ENCODE data around the gene SLIT1. TPM values are rescaled to one million over a fixed set of nuclear protein-coding genes. Genes with fewer than 3 reads are reported as not detected.

SLIT1 gene
- total RNA-seq, 1 donor from 2014 or later = not detected

DNA sequence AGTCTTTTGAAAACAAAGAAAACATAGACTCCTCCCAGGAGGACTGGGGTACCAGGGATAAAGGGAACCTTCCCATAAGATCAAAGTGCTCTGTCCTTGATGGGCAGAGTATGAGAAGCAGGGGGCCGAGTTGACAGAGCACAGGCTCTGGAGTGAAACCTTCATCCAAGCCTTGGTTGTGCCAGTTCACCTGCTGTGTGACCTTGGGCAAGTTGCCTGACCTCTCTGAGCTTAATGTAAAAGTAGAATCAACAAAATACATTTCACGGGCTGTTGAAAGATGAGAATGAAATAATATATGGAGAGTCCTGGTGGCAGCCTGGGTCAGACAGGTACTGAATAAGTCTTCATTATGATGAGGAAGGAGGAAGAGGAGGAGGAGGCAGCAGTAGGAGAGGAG lies 69.9 kb downstream of the SLIT1 start:
- no peak for DNase-seq (ENCODE audit: low read depth in 2 of 2)

DNA sequence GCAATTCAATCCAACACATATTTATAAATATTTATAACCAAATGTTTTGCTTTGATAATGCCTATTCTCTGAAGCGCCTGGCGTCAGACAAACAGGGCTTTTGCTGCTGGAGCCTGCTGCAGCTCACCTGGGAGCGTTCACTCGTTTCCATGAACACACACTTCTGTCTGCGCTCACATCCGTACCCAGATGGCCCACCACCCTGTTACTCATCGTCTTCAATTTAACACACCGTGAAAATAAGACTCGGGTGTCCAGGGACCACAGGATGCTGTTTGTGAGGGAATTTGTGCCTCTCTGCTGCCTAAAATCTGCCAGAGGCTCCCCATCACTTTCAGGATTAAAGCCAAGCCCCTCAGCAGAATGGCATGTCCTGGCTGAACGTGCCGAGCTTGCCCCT lies 74.1 kb downstream of the SLIT1 start:
- DNase-seq (ENCODE audit: low read depth in 2 of 2) = no peak

DNA sequence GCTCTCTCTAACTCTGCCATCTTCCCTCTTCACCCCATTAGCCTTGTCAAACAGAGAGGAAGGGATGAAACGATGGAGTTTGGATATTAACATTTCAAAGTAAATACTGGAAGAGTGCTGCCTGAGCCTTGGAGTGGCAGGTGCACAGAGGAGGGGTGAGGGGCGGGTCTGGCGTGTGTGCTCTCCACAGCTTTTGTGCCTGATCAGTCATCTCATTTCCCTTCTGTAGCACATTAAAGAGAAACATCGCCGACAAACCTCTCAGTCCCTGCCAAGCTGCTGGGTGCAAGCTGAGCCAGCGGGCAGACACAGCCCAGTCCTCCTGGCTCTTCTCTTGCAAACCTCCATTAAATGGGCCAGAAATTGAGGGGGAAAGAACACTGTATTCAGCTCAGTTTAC lies 76.2 kb downstream of the SLIT1 start:
- no peak for DNase-seq (ENCODE audit: low read depth in 2 of 2)

DNA sequence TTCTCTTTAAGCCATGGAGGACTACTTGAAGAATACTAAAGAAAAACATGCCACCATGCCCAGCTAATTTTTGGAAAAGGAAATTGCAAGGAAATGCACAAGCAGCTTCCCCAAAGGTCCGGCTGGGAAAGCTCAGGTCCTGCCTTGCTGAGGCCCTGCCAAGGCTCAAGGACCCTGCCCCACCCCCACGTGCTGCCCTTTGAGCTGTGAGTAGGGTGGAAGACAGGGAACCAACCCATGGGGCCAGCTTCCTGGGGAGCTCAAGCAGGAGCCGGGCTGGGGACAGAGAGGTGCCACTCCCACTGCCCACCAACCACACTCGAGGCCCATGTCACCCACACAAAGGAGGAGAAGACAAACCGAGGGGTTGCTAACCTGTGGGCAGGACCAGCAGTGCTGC lies 78.2 kb downstream of the SLIT1 start:
- DNase-seq (ENCODE audit: low read depth in 2 of 2) = no peak

DNA sequence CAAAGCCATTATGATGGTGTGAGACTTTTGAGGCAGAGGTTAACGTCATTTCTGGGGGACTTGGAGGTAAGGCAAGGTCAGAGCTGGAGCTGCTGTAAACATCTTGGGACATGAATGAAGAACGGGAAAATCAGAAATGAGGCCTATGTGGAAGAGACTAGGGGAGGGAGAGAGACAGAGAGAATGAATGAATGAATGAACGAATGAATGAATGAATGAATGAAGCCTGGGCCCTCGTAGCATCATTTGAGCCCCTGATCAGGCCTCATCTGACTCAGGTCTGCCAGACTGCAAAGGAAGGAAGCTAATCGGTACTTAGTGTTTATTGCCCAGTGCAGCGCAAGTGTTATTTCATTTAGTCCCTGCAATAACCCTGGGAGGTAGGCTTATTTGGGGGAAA lies 79.6 kb downstream of the SLIT1 start:
- DNase-seq (ENCODE audit: low read depth in 2 of 2) = no peak

DNA sequence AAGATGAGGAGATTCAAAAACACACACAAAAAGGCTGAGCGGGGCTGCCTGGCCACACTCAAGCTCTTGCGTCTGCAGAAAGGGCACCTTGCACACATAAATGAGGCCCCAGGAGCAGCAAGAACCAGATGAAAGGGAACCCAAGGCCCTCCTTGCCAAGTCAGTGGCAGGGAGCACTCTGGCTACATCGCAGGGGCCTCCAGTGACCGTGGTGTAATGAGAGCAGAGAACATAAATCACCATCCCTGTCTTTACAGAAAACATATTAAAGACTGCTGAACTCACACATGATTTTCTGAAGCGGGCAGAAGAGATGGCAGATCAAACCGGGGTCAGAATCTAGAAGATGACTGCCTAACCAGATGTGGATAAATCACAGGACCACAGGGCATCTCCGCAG lies 80.5 kb downstream of the SLIT1 start:
- DNase-seq (ENCODE audit: low read depth in 2 of 2) = no peak

DNA sequence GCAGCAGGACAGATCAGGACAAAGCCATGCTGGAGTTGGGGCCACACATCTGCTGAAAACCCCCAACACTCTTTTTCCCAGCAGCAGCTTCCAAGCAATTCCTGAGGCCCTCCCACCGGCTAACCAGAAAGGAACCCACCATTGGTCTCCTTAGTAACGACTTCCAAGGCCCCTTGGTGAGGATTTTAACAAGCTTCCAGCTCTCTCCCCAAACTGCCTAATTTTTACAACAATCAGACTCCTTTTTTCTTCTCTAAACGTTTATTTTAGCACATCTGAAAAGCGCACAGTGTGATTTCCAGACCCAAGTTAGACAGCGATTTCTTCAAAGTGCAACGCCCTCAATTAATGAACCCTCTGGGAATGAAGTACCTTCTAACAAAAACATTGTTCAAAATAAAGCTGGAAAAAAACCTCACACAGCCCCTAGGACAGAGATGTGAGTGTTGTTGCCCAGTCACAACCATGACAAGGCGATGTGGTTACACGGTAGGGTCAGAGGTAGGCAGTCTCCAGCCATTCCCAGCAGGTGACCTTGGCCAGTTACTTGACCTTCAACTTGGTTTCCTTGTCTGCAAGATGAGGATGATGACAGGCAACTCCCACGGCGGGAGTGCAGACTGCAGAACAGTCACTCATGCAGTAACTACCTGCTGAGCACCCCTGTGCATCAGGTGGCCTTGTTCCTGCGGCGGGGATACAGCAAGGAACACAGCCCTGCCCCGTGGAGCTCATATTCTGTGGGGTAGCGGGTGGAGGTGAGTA lies 82.3 kb downstream of the SLIT1 start:
- DNase-seq (ENCODE audit: low read depth in 2 of 2) = no peak

DNA sequence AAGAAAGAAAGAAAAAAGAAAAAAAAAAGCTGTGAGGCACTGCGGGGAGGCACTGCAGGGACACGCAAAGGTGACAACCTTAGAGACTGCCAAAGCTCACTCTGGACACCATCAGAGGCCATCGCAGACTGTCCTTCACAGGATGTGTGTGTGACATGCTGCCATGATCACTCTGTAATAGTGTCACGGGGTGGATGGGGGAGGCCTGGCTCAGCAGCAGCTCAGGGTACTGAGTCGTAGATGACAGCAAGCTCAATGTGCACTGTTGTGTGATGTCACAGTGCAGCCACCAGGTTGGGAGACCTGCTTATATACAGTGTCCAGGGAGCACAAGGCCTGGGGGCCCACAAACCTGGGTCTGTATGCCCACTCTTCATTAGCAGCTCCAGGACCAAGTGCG lies 83.3 kb downstream of the SLIT1 start:
- DNase-seq (ENCODE audit: low read depth in 2 of 2) = no peak

DNA sequence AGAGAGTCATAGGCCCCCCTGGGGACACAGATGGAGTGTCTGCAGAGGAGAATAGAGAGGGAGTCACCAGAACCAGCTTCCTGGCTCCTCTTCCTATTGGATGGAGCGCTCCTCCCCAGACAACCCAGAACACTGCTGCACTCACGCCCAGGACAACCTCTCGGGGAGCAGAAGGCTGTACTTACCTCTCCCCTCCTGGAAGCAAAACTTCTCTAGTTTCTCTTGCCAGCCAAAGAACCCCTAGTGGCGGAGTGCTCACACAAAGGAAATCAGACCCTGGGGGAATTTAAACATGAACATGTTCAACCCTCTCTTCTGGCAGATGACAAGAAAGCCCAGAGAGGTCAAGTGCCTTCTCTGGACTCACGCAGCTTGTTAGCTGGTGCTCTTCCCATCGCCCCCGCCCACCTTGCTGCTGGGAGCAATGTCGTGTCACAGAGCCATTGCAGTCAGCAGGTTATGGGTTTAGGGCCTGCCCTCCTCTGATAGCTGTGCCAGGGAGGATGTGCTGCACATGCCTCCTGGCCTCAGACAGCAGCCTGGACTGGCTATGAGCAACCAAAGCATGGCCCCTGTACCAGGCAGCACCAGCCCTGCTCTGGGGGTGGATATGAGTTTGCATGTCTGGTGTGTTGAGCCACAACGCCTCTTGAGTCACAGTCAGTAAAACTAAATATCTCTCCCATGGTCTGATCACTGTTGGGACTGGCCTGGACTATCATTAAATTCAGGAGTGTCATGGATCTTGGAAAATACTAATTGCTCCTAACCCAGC lies 84.4 kb downstream of the SLIT1 start:
- no peak for DNase-seq (ENCODE audit: low read depth in 2 of 2)

DNA sequence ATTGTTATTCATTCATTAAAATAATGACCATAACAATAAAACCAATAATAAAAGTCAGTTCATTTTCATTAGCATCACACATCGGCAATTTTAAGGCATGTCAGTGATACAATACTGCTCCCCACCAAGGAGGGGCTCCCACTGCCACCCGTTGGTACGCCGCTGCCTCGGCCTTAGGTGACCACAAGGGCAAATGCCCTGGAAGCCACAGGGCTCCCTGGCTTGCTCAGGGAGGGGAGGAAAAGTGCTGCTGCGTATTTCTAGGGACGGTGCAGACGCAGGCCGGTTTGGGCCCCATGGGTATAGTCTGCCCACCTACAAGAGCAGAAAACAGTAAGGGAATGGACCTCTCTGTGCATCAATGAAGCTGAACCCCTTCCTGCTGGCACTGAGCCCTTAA lies 85.1 kb downstream of the SLIT1 start:
- DNase-seq (ENCODE audit: low read depth in 2 of 2) = no peak

DNA sequence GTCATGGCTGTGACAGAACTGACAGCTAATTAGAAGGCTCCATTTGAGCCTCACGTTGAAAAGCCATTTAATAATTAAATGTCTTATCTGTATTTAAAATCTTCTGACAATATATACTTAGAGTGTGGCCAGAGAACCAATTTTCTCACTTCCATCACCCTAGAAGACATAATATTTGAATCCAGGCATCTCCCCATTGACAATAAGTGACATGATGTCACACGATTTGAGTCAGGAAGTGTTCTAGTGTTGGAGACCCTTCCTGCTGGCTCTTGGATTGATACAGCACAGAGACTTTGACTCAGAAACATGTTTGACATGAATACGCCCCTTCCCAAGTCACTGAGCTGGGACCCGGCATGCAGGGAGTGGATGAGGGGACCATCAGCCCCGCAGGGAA lies 85.9 kb downstream of the SLIT1 start:
- DNase-seq (ENCODE audit: low read depth in 2 of 2) = no peak

DNA sequence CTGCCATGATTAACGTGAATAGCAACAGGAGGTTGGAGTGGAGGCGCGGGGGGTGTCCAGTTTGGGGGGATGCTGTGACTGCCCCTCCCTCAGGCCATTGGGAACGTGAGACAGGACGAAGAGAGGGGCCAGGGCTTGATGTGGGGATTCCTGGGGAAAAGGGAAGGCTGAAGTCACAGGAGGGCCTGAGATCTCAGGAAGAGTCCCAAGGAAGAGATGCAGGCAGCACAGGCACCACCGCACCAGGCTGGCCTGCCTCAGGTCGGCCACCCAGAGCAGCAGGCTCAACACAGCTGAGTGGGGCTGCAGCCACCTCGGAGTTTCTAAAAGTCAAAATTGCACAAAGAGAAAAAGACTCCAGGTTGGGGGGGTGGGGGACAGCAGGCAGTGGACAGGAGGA lies 86.7 kb downstream of the SLIT1 start:
- no peak for DNase-seq (ENCODE audit: low read depth in 2 of 2)

DNA sequence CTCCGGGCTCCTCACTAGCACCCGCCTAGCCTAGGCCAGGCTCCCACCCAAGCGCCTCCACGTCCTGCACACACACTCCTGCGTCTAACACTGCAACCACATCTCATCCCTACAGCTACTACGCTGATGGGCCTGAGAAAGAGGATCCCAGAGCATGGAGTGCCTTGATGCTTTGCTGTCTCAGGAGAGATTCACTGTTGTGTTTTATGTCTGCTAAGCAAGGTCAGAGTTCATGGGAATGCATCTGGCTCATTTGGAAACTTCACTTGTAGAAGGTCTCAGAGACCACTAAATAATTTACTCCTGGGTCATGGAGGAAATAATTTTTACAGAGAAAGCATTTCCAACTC lies 88.7 kb downstream of the SLIT1 start:
- no peak for DNase-seq (ENCODE audit: low read depth in 2 of 2)

DNA sequence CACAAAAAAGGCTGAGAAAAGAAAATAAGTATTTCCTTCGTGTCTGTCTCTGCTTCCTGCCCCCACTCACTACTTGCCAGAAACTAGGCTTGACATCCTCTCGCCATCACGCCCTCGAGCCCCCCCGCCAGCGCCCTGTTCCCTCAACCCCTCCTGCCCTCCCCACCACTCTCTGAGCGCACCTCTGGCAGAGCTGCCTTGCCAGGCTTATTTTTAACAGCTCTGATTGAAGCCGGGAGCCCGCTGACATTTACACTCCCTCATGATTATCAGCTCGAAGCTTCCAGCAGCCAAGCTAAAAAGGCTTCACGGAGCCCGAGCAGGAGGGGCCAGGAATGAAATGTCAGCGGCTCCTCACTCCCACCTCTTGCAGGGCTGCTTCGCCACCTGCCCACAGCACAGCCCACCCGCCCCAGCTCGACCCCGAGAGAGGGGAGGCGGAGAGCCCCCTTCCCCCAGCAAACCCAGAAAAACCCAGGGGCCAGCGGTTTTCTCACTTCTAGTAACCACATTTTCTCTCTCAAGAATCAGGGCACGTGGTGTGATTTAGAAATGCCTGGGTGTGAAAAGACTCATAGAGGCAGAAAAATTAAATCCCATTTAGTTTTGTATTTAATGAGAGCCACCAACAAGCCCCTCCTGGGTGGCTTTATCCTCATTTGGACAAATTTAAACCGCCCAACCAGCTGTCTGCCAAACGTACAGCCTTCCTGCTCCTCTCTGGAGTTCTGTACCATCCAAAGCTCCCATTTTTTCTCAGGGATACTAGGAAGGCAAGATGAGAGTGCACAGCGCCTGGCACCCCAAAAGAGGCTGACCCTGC lies 89.3 kb downstream of the SLIT1 start:
- no peak for DNase-seq (ENCODE audit: low read depth in 2 of 2)

DNA sequence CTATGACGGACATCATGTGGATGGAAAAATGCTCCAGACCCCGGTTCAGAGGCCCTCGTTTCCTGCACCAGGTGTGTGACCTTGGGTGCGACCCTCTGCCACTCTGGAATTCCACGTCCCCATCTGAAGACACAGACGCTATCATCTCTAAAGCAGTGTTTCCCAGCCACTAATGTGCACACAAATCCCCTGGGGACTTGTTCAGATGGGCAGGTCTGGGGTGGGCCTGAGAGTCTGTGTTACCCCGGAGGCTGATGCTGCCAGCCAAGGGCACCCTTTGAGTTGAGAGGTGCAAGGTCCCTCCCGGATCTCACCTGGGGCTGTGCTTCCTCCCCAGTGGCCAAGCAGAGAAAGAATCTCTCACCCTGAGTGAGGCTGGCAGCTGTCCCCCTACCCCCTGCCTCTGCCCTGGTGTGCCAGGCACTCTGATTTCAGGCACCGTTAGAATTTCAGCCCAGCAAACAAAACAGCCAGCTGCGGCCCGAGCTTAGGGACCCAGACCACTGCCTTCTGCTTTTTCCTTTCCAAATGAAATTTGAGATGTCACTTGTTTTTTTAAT lies 90.0 kb downstream of the SLIT1 start:
- DNase-seq (ENCODE audit: low read depth in 2 of 2) = no peak

DNA sequence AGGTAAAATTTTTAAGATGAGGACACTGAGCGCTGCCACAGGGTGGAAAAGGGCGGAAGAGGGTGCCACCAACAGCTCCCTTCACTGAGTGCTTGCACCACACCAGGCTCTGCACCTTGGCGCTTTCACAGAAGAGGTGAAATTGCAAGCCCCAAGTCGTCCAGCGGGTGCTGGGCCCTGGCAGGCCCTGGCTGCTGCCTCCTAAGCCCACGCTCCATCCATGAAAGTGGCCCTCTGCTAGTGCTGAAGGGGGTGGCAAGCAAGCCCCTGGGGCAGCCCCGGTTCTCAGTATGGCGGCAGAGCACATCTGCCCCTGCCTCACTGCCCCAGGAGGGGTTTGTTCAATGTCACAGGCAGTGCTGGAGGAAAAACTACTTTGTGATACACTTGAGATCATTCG lies 95.1 kb downstream of the SLIT1 start:
- DNase-seq (ENCODE audit: low read depth in 2 of 2) = no peak

DNA sequence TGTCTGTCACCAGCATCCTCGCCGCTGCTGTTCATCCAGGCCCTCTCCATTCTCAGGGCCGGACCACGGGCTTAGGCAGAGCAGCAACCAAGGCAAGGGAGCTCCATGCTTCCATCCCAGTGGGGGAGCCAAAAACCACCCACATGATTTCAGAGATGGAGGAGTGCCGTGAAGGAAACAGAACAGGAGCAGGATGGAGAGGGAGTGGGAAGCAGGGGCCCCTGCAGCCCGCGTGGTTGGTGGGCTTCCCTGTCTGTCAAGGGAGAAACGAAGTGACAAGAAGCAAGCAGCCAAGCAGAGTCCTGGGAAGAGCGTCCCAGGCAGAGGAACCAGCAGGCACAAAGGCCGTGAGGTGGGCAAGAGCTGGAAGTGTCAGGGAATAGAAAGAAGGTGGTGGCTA lies 95.7 kb downstream of the SLIT1 start:
- DNase-seq (ENCODE audit: low read depth in 2 of 2) = no peak

DNA sequence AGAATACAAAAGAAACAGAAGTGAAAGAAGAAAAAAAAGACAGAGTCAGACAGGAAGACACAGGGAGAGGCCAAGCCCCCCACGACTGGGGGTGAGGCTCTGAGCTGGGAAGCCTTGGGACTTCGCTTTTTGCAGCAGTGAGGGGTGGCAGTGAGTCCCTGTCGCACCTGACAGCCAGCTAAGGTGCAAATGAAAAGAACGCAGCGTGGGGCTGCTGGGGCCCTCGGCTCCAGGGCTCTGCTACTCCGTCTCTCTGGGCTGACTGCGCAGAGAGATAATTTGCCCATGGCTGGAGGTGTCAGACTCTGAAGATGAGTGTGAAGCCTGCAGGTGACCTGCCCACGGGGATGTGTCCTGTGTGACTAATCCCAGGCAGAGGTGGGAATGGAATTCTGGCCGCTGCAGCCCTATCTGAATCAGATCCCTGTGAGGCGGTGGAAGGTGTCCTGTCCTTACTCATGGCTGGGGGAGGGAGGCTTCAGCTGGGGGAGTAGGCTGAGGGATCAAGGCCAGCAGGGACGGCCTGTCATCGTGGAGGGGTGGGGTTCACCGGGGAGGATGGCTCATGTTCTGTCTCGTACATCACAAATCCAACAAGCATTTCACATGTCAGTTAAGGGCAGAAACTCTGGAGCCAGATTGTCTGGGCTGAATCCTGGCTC lies 96.4 kb downstream of the SLIT1 start:
- no peak for DNase-seq (ENCODE audit: low read depth in 2 of 2)

DNA sequence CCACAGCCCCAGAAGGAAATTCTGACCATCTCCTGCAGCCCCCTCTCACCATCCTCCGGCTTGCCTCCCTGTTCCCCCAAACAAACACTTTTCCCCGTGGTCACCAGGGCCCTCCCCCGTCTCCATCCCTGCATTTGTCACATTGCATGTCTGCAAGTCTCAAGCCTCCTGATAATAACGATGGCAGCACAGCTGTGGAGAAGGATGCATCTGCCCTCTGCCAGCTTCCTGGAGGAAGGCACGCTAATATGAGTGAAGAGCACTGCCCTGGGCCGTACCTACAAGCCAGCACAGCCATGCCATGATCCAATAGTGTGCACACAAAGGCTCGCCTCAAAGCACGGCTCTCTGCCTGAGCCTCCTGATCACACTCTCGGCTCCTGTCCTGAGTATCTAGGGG lies 98.5 kb downstream of the SLIT1 start:
- no peak for DNase-seq (ENCODE audit: low read depth in 2 of 2)

DNA sequence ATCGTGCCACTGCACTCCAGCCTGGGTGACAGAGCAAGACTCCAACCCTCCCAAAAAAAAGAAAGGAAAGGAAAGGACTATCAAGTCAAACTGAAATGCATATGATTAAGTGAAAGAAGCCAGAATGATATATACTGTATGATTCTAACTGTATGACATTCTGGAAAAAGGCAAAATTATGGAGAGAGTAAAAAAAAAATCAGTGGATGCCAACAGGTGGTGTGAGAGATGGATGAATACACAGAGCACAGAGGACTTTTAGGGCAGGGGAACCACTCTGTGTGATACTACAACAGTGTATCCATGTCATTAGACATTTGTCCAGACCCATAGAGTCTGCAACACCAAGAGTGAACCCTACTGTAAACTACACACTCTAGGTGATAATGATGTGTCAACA lies 99.2 kb downstream of the SLIT1 start:
- no peak for DNase-seq (ENCODE audit: low read depth in 2 of 2)

DNA sequence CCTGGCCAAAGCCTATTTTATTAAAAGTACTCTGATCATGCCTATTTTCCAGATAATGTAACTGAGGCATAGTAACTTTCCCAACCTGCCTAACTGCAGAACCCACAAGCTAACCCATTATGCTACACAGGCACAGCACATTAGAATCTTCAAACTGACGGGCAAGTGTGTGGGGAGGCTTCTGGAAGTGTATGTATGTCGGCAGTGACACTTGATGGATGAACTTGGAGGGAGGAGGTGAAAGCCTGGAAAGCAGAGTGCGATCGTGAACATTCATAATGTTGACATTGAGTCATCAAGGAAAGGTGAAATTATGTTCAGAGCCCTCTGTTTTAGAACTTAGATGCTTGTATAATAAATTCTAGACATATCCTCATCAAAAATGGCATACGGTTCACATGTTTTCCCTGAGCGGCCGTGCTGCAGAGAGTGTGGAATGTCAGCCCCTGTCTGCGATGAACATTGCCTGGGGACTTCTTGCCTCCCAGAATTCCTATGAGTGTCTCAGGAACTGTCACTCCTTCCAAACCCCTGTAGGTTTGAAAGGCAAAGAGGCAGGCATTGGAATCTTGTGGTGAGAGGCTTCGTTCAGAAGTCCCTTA lies 102.4 kb downstream of the SLIT1 start:
- DNase-seq (ENCODE audit: low read depth in 2 of 2) = no peak
